ENCODE measurements around the gene TUBB4A. TPM values are rescaled to one million over a fixed set of nuclear protein-coding genes. Genes with fewer than 3 reads are reported as not detected.

Gene TUBB4A
- total RNA-seq, 1 experiment from 2014 or later = 4.4 TPM

- in situ Hi-C loops (cut with HindIII; ENCODE audit: low pct_unique_long_range_greater_than_20kb, low sequenced_read_pairs) = no loop called here
- Histone ChIP-seq H3K9me3 (ENCODE audit: control insufficient read depth, insufficient read depth, low read depth, low read length) (no peaks in the 10 kb centered on the region), H3K4me3 (ENCODE audit: low read depth in 2 of 2, low read length in 2 of 2) (no peak overlapping the region), H3K36me3 (ENCODE audit: control insufficient read depth, insufficient read depth, low read length) (peaks cover 4% of the 10 kb centered on the region; the same call in 1 of the 2 replicates), H3K27me3 (ENCODE audit: control insufficient read depth, insufficient read depth, low read length) (no peaks in the 10 kb centered on the region), H3K4me1 (ENCODE audit: control insufficient read depth, insufficient read depth, low read length) (peaks cover 3% of the 10 kb centered on the region), H3K27ac (ENCODE audit: low read length) (no peak overlapping the region)
- POLR2A ChIA-PET = no interaction called here
- intact Hi-C loops (cut with micrococcal nuclease; ENCODE audit: unreplicated experiment) = no loop called here
- no peak for DNase-seq (ENCODE audit: low read depth, low spot score)
- no peak for TF ChIP-seq CTCF (IDR thresholded peaks at IDR 0.05)
- TF ChIP-seq TCF7L2 (IDR thresholded peaks at IDR 0.05; ENCODE audit: low read depth, low read length) = no peak
- no peak for TF ChIP-seq REST (IDR thresholded peaks at IDR 0.05; ENCODE audit: insufficient read depth in 1 of 2, low read depth in 2 of 2, low read length in 1 of 2)
- no peak for TF ChIP-seq POLR2AphosphoS5 (IDR thresholded peaks at IDR 0.05; ENCODE audit: low read depth, low read length)
- no peak for TF ChIP-seq SIN3A (IDR thresholded peaks at IDR 0.05; ENCODE audit: borderline replicate concordance, insufficient read depth, low read depth, low read length)
- CTCF ChIA-PET = no interaction called here
- no peak for ATAC-seq
- BruUV-seq (replicated peaks) = no TSS peak
These were observed 35.4 kb downstream of the TUBB4A start for GRCh38 chr19:6466526-6467248.

DNA sequence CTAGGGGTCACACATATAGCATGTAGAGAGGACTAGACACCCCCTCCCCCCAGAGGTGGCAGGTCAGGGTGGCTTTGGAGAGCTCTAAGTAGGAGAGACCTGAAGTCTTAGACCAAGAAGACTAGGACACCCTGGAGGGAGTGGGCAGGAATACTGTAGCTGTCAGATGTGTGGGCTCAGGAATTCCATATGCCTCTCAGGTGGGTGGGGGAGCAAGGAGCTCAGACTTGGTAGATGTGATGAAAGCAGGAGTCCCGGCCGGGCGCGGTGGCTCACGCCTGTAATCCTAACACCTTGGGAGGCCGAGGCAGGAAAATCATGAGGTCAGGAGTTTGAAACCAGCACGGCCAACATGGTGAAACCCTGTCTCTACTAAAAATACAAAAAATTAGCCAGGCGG, 36.4 kb downstream of the TUBB4A start:
- CTCF ChIA-PET = no interaction called here
- H3K4me1 ChIP-seq (ENCODE audit: control insufficient read depth, insufficient read depth, low read length) = peaks cover 3% of the 10 kb centered on the region
- no peak for ATAC-seq
- no peak overlapping the region for H3K4me3 ChIP-seq (ENCODE audit: low read depth in 2 of 2, low read length in 2 of 2)
- H3K27me3 ChIP-seq (ENCODE audit: control insufficient read depth, insufficient read depth, low read length) = no peaks in the 10 kb centered on the region
- no peak for TF ChIP-seq SIN3A (IDR thresholded peaks at IDR 0.05; ENCODE audit: borderline replicate concordance, insufficient read depth, low read depth, low read length)
- intact Hi-C loops (cut with micrococcal nuclease; ENCODE audit: unreplicated experiment) (no loop called here), in situ Hi-C loops (cut with HindIII; ENCODE audit: low pct_unique_long_range_greater_than_20kb, low sequenced_read_pairs) (no loop called here)
- no peak overlapping the region for H3K27ac ChIP-seq (ENCODE audit: low read length)
- no peaks in the 10 kb centered on the region for H3K9me3 ChIP-seq (ENCODE audit: control insufficient read depth, insufficient read depth, low read depth, low read length)
- no peak for DNase-seq (ENCODE audit: low read depth, low spot score)
- H3K36me3 ChIP-seq (ENCODE audit: control insufficient read depth, insufficient read depth, low read length) = peaks cover 4% of the 10 kb centered on the region; the same call in 1 of the 2 replicates
- no TSS peak for BruUV-seq (replicated peaks)
- POLR2A ChIA-PET = interaction anchor here (0.5 to 0.6 kb wide), 2 partner anchors 74 to 419 kb away, joined by 4 to 5 read pairs; no protein-coding TSS in a partner anchor

DNA sequence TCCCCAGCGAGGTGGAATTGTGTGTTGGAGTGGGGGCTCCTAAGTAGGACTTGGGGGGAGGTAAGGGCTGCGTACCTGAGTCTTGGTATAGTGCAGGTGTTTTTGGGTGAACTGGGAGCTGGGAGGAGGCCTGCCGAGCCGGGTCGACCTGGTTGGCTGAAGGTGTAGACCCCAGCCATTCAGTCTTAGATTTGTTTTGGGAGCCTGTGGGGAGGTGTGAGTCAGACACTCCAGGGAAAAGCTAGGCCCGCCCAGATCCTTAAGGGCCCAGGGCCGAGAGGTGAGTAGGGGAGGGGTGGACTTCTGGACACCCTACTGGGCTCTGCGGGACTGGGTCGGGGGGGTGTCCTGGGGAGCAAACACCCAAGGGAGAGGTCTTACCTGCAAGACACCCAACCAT, 37.1 kb downstream of the TUBB4A start:
- TF ChIP-seq SIN3A (IDR thresholded peaks at IDR 0.05; ENCODE audit: borderline replicate concordance, insufficient read depth, low read depth, low read length) (no peak), POLR2AphosphoS5 (IDR thresholded peaks at IDR 0.05; ENCODE audit: low read depth, low read length) (no peak), REST (IDR thresholded peaks at IDR 0.05; ENCODE audit: insufficient read depth in 1 of 2, low read depth in 2 of 2, low read length in 1 of 2) (no peak), CTCF (IDR thresholded peaks at IDR 0.05) (no peak), TCF7L2 (IDR thresholded peaks at IDR 0.05; ENCODE audit: low read depth, low read length) (no peak)
- Histone ChIP-seq H3K36me3 (ENCODE audit: control insufficient read depth, insufficient read depth, low read length) (peaks cover 4% of the 10 kb centered on the region; the same call in 1 of the 2 replicates), H3K27me3 (ENCODE audit: control insufficient read depth, insufficient read depth, low read length) (no peaks in the 10 kb centered on the region), H3K9me3 (ENCODE audit: control insufficient read depth, insufficient read depth, low read depth, low read length) (no peaks in the 10 kb centered on the region), H3K27ac (ENCODE audit: low read length) (no peak overlapping the region), H3K4me3 (ENCODE audit: low read depth in 2 of 2, low read length in 2 of 2) (no peak overlapping the region), H3K4me1 (ENCODE audit: control insufficient read depth, insufficient read depth, low read length) (peaks cover 3% of the 10 kb centered on the region)
- CTCF ChIA-PET = no interaction called here
- ATAC-seq (no peak), DNase-seq (ENCODE audit: low read depth, low spot score) (no peak)
- POLR2A ChIA-PET = interaction anchor here (0.5 kb wide), 1 partner anchor 419 kb away, joined by 5 read pairs; no protein-coding TSS in a partner anchor
- intact Hi-C loops (cut with micrococcal nuclease; ENCODE audit: unreplicated experiment) (no loop called here), in situ Hi-C loops (cut with HindIII; ENCODE audit: low pct_unique_long_range_greater_than_20kb, low sequenced_read_pairs) (no loop called here)
- BruUV-seq (replicated peaks) = no TSS peak
